ENCODE measurements around the gene PSMB3. TPM values are rescaled to one million over a fixed set of nuclear protein-coding genes. Genes with fewer than 3 reads are reported as not detected.
A peak's percentile ranks its signal among the peaks of the same experiment; 100 is the strongest.

The PSMB3 gene
- total RNA-seq, 1 experiment from 2014 or later: 233 TPM

DNA sequence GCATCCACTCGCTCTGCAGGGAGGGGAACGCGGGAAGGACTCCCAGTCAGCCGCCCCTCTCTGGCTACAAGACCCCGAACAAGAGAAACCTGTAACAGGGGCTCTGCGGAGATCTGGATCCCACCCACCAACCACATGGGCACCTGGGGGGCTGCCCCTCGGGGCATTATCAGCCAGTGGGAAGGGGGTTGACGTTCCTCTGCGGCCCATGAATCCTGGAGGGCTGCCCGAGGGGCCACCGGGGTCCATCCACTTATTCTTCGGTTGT lies 2.6 kb upstream of the PSMB3 start:
- no peaks in the 10 kb centered on the region for H3K27me3 ChIP-seq (ENCODE audit: control insufficient read depth, insufficient read depth, low read length)
- BruUV-seq (replicated peaks): no TSS peak
- peak overlapping the region; percentile 96 for H3K27ac ChIP-seq (ENCODE audit: low read length)

GRCh38 chr17:38750312-38751121 lies 2.0 kb upstream of the PSMB3 start:
- CTCF ChIA-PET: no interaction called here

More for the DNA sequence above, 2.6 kb upstream of the PSMB3 start:
- Histone ChIP-seq H3K9me3 (ENCODE audit: control insufficient read depth, insufficient read depth, low read depth, low read length) (no peaks in the 10 kb centered on the region), H3K4me3 (ENCODE audit: low read depth in 2 of 2, low read length in 2 of 2) (peak overlapping the region; percentile 76 to 90), H3K36me3 (ENCODE audit: control insufficient read depth, insufficient read depth, low read length) (peaks cover 2% of the 10 kb centered on the region; the same call in 1 of the 2 replicates), H3K4me1 (ENCODE audit: control insufficient read depth, insufficient read depth, low read length) (peaks cover 13% of the 10 kb centered on the region)
- no peak for DNase-seq (ENCODE audit: low read depth, low spot score)
- ATAC-seq: no peak
- TF ChIP-seq, protein P1, sequence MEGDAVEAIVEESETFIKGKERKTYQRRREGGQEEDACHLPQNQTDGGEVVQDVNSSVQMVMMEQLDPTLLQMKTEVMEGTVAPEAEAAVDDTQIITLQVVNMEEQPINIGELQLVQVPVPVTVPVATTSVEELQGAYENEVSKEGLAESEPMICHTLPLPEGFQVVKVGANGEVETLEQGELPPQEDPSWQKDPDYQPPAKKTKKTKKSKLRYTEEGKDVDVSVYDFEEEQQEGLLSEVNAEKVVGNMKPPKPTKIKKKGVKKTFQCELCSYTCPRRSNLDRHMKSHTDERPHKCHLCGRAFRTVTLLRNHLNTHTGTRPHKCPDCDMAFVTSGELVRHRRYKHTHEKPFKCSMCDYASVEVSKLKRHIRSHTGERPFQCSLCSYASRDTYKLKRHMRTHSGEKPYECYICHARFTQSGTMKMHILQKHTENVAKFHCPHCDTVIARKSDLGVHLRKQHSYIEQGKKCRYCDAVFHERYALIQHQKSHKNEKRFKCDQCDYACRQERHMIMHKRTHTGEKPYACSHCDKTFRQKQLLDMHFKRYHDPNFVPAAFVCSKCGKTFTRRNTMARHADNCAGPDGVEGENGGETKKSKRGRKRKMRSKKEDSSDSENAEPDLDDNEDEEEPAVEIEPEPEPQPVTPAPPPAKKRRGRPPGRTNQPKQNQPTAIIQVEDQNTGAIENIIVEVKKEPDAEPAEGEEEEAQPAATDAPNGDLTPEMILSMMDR (IDR thresholded peaks at IDR 0.05): no peak
- no peak for TF ChIP-seq SIN3A (IDR thresholded peaks at IDR 0.05; ENCODE audit: borderline replicate concordance, insufficient read depth, low read depth, low read length)
- TF ChIP-seq POLR2AphosphoS5 (IDR thresholded peaks at IDR 0.05; ENCODE audit: low read depth, low read length): no peak; the same call in 1 of the 2 replicates
- no peak for TF ChIP-seq TCF7L2 (IDR thresholded peaks at IDR 0.05; ENCODE audit: low read depth, low read length)
- no peak for TF ChIP-seq REST (IDR thresholded peaks at IDR 0.05; ENCODE audit: insufficient read depth in 1 of 2, low read depth in 2 of 2, low read length in 1 of 2)
- in situ Hi-C loops (cut with HindIII; ENCODE audit: low pct_unique_long_range_greater_than_20kb, low sequenced_read_pairs): no loop called here
- ChIA-PET POLR2A (no interaction called here), CTCF (no interaction called here)
- intact Hi-C loops (cut with micrococcal nuclease; ENCODE audit: unreplicated experiment): no loop called here

More at GRCh38 chr17:38750312-38751121, 2.0 kb upstream of the PSMB3 start:
- peaks cover 10% of the 10 kb centered on the region for H3K4me1 ChIP-seq (ENCODE audit: control insufficient read depth, insufficient read depth, low read length)
- no peaks in the 10 kb centered on the region for H3K9me3 ChIP-seq (ENCODE audit: control insufficient read depth, insufficient read depth, low read depth, low read length)
- TF ChIP-seq SIN3A (IDR thresholded peaks at IDR 0.05; ENCODE audit: borderline replicate concordance, insufficient read depth, low read depth, low read length) (peak; percentile 55; the same call in 1 of the 2 replicates), TCF7L2 (IDR thresholded peaks at IDR 0.05; ENCODE audit: low read depth, low read length) (no peak), POLR2AphosphoS5 (IDR thresholded peaks at IDR 0.05; ENCODE audit: low read depth, low read length) (no peak)
- no TSS peak for BruUV-seq (replicated peaks)
- peak overlapping the region; percentile 96 for H3K27ac ChIP-seq (ENCODE audit: low read length)
- H3K4me3 ChIP-seq (ENCODE audit: low read depth in 2 of 2, low read length in 2 of 2): peak overlapping the region; percentile 76 to 90
- no peak for ATAC-seq
- no peak for DNase-seq (ENCODE audit: low read depth, low spot score)
- in situ Hi-C loops (cut with HindIII; ENCODE audit: low pct_unique_long_range_greater_than_20kb, low sequenced_read_pairs) (no loop called here), intact Hi-C loops (cut with micrococcal nuclease; ENCODE audit: unreplicated experiment) (no loop called here)
- no peaks in the 10 kb centered on the region for H3K27me3 ChIP-seq (ENCODE audit: control insufficient read depth, insufficient read depth, low read length)
- POLR2A ChIA-PET: no interaction called here
- peaks cover 2% of the 10 kb centered on the region; the same call in 1 of the 2 replicates for H3K36me3 ChIP-seq (ENCODE audit: control insufficient read depth, insufficient read depth, low read length)
